Cardiac muscle cell (in vitro differentiated cells and primary cell): Measurements from ENCODE around the gene TMEM86A. TPM values are rescaled to one million over a fixed set of nuclear protein-coding genes. Genes with fewer than 3 reads are reported as not detected.
A peak's percentile ranks its signal among the peaks of the same experiment; 100 is the strongest.

Source experiments
- DNase-seq, 2 donors: peaks; one replicate each; pipeline versions ENCODE4 v3.0.0 to v3.0.0-alpha.2; 2010 to 2017; ENCODE audit warnings: low read depth in 1 of 2, low spot score in 1 of 2
- H3K27ac ChIP-seq: fragments of 200-600 bp; sonication (generic); 2 replicates; pipeline ENCODE4 v1.5.1; 2016
- H3K27me3 ChIP-seq: fragments of 200-600 bp; sonication (generic); 2 replicates; pipeline ENCODE4 v1.6.0; 2016; ENCODE audit warnings: control low read depth
- H3K36me3 ChIP-seq: fragments of 200-600 bp; sonication (generic); 2 replicates; pipeline ENCODE4 v1.5.1; 2016; ENCODE audit warnings: control low read depth
- H3K4me1 ChIP-seq: fragments of 200-600 bp; sonication (generic); 2 replicates; pipeline ENCODE4 v1.8.1; 2017; ENCODE audit warnings: low read depth, mild to moderate bottlenecking, mixed run types
- H3K4me3 ChIP-seq: fragments of 200-600 bp; sonication (generic); 2 replicates; pipeline ENCODE4 v1.5.1; 2016; ENCODE audit warnings: mild to moderate bottlenecking
- H3K9me3 ChIP-seq: fragments of 200-600 bp; sonication (generic); 2 replicates; pipeline ENCODE4 v1.5.1; 2017; ENCODE audit warnings: low read depth, mild to moderate bottlenecking, control low read depth
- CTCF ChIP-seq: IDR thresholded peaks from 2 replicates; pipeline ENCODE4 v1.5.1; 2012; ENCODE audit warnings: low read depth, mild to moderate bottlenecking, low read length
- polyA plus RNA-seq: library from polyadenylated mRNA; unstranded; fragments of >200 nt; fragmentation: Nextera tagmentation; extraction: Ambion mirVana; gene quantifications from 2 replicates; pipeline ENCODE4 v1.2.1, GENCODE V29; 2016
- total RNA-seq: library from RNA; depleted of rRNA; stranded (reverse); fragments of >200 nt; gene quantifications from 2 replicates; pipeline ENCODE4 v1.2.3, GENCODE V29; 2016

The TMEM86A gene
- total and polyA plus RNA-seq, 2 experiments from 2014 or later: 3.4 to 5.2 TPM

DNA sequence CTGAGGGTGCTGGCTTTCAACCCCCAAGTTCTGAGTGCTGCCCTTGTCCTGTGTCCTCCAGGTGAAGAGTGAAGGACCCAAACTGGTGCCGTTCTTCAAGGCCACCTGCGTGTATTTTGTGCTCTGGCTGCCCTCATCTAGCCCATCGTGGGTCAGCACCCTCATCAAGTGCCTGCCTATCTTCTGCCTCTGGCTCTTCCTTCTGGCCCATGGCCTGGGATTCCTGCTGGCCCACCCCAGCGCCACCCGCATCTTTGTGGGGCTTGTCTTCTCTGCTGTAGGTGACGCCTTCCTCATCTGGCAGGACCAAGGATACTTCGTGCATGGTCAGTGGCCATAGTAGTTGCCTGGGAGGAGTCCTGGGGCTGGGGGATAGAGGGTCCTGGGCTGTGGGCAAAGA, 2.3 kb downstream of the TMEM86A start:
- DNase-seq: no peak
- Histone ChIP-seq H3K4me3 (no peak overlapping the region), H3K27me3 (peaks cover 17% of the 10 kb centered on the region), H3K36me3 (no peaks in the 10 kb centered on the region), H3K27ac (no peak overlapping the region), H3K9me3 (no peaks in the 10 kb centered on the region), H3K4me1 (no peaks in the 10 kb centered on the region)
- TF ChIP-seq CTCF: no peak

GRCh38 chr11:18701614-18702216, 3.1 kb downstream of the TMEM86A start:
- Histone ChIP-seq H3K36me3 (no peaks in the 10 kb centered on the region), H3K27me3 (peaks cover 24% of the 10 kb centered on the region), H3K4me1 (no peaks in the 10 kb centered on the region), H3K9me3 (no peaks in the 10 kb centered on the region), H3K27ac (no peak overlapping the region), H3K4me3 (no peak overlapping the region)
- TF ChIP-seq CTCF: no peak
- DNase-seq: no peak

DNA sequence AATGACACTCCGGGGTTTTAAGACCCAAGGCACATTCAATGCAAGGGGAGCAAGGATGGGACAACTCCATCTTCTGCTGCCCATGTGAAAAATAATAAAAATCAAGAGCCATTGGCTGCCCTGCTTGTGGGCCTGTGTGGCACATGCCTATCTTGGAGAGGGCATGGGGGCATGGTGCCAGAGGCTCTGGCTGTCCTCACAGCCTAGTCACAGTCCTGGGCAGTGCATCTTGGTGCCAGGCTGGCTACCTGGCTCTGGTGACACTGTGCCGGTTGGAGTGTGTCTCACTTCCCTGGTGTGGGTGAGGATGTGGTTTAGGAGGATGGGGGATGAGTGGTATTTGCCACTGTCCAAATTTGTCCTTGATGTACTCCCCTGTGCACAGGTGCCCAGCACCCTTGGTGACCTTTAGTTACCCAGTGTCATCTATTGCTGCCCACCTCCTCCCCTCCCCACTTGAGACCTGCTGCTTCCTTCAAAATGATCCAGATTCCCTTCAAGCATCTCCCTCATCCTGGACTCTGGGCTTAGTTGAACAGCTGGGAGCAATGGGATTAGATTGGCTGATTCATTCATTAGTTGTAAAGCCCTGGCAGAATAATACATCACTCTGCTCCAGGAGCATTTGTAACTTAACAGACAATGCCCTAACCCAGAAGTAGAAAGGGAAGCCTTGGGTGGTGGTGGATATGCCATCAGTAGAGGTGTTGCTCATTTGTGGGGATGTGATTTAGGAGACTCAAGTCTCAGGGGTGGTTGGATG, 4.6 kb downstream of the TMEM86A start:
- H3K4me3 ChIP-seq: no peak overlapping the region
- H3K4me1 ChIP-seq: no peaks in the 10 kb centered on the region
- TF ChIP-seq CTCF: no peak
- no peaks in the 10 kb centered on the region for H3K9me3 ChIP-seq
- peaks cover 16% of the 10 kb centered on the region for H3K27me3 ChIP-seq
- H3K36me3 ChIP-seq: no peaks in the 10 kb centered on the region
- H3K27ac ChIP-seq: no peak overlapping the region
- no peak for DNase-seq

GRCh38 chr11:18704045-18704645, 5.6 kb downstream of the TMEM86A start:
- Histone ChIP-seq H3K4me1 (no peaks in the 10 kb centered on the region), H3K27ac (no peak overlapping the region), H3K4me3 (no peak overlapping the region), H3K9me3 (no peaks in the 10 kb centered on the region), H3K27me3 (peaks cover 16% of the 10 kb centered on the region), H3K36me3 (no peaks in the 10 kb centered on the region)
- no peak for DNase-seq
- no peak for TF ChIP-seq CTCF

- H3K9me3 ChIP-seq: no peaks in the 10 kb centered on the region
- H3K4me3 ChIP-seq: no peak overlapping the region
- DNase-seq: peak in 1 of 2 donors; percentile 12
- H3K27ac ChIP-seq: no peak overlapping the region
- H3K36me3 ChIP-seq: no peaks in the 10 kb centered on the region
- H3K27me3 ChIP-seq: peaks cover 16% of the 10 kb centered on the region
- no peak for TF ChIP-seq CTCF
- no peaks in the 10 kb centered on the region for H3K4me1 ChIP-seq
These were observed 6.1 kb downstream of the TMEM86A start for GRCh38 chr11:18704698-18705097.
